GM12878 (cell line): ENCODE data around the gene CNN1. TPM values are rescaled to one million over a fixed set of nuclear protein-coding genes. Genes with fewer than 3 reads are reported as not detected.

ENCODE experiments used
- ATAC-seq: fragments of 200-7000 bp; cut with Tn5 transposase; 3 replicates; pipeline ENCODE4 v1.9.1; 2020; ENCODE audit warnings: mild to moderate bottlenecking, moderate library complexity
- BruUV-seq: library from RNA; stranded (reverse); fragments of 400-500 nt; replicated peaks from 2 replicates; lab custom pipeline; 2021; lab: Mats Ljungman, UMichigan
- CTCF ChIA-PET: fragments of 300-600 bp; sonication (Branson Sonifier 250); formaldehyde crosslinking; extraction: SDS; loops from one replicate; lab custom pipeline; 2021; ENCODE audit warnings: inconsistent platforms; lab: Yijun Ruan, JAX
- POLR2A ChIA-PET: fragments of 350-600 bp; formaldehyde crosslinking; extraction: SDS; loops from one replicate; lab custom pipeline; 2021; ENCODE audit warnings: inconsistent platforms; lab: Charles Lee
- RAD21 ChIA-PET: fragments of 300-600 bp; sonication (Branson Sonifier 250); formaldehyde crosslinking; loops from one replicate; lab custom pipeline; 2023; ENCODE audit warnings: antibody characterized with exemption; ENCODE audit not compliant: unreplicated experiment; lab: Charles Lee
- SMC1A ChIA-PET: fragments of 300-600 bp; sonication (Branson Sonifier 250); formaldehyde crosslinking; loops from one replicate; lab custom pipeline; 2023; ENCODE audit not compliant: unreplicated experiment, uncharacterized antibody; lab: Charles Lee
- DNase-seq: peaks from one replicate; pipeline ENCODE4 v3.0.0-alpha.2; 2011; ENCODE audit warnings: low read depth, low spot score
- FAIRE-seq: peaks from 3 replicates; lab custom pipeline; 2011; peaks lifted over from hg19 to GRCh38; lab: Jason Lieb, UNC
- H2AFZ ChIP-seq: 2 replicates; pipeline ENCODE4 v1.6.0; 2011; ENCODE audit warnings: low read depth, low read length, control low read depth; ENCODE audit not compliant: control insufficient read depth
- H3K27ac ChIP-seq: 2 replicates; pipeline ENCODE4 v1.5.1; 2011; ENCODE audit warnings: control low read depth; ENCODE audit not compliant: control insufficient read depth, insufficient read depth
- H3K27me3 ChIP-seq, 2 experiments: replicated peaks in 1 of 2; 2 replicates each; pipeline versions ENCODE4 v1.6.0 to v1.6.1; 2011; ENCODE audit warnings: low read length in 1 of 2; ENCODE audit not compliant: control insufficient read depth in 2 of 2, insufficient read depth in 2 of 2
- H3K36me3 ChIP-seq, 2 experiments: 2 replicates each; pipeline ENCODE4 v1.5.1; 2011; ENCODE audit warnings: low read length in 1 of 2; ENCODE audit not compliant: control insufficient read depth in 2 of 2, insufficient read depth in 2 of 2
- H3K4me1 ChIP-seq: 2 replicates; pipeline ENCODE4 v1.6.1; 2011; ENCODE audit warnings: mild to moderate bottlenecking, low read length, moderate library complexity, mixed read lengths; ENCODE audit not compliant: control insufficient read depth, insufficient read depth
- H3K4me2 ChIP-seq: 2 replicates; pipeline ENCODE4 v1.6.0; 2011; ENCODE audit warnings: control low read depth; ENCODE audit not compliant: control insufficient read depth, insufficient read depth
- H3K4me3 ChIP-seq: fragments of 200-600 bp; sonication (generic); 2 replicates; pipeline ENCODE4 v1.5.1; 2016
- H3K79me2 ChIP-seq: 2 replicates; pipeline ENCODE4 v1.6.0; 2011; ENCODE audit warnings: low read length; ENCODE audit not compliant: control insufficient read depth, insufficient read depth
- H3K9ac ChIP-seq: 2 replicates; pipeline ENCODE4 v1.8.0; 2011; ENCODE audit warnings: low read length, control low read depth, mixed read lengths; ENCODE audit not compliant: control insufficient read depth, insufficient read depth
- H3K9me3 ChIP-seq: replicated peaks from 3 replicates; pipeline ENCODE4 v1.5.1; 2011; ENCODE audit warnings: mild to moderate bottlenecking, low read length; ENCODE audit not compliant: control insufficient read depth, insufficient read depth
- H4K20me1 ChIP-seq: 2 replicates; pipeline ENCODE4 v1.6.0; 2011; ENCODE audit not compliant: control insufficient read depth, insufficient read depth
- BHLHE40 ChIP-seq, 2 experiments: fragments of 450-650 bp in 1 of 2; IDR thresholded peaks; 2 replicates each; pipeline ENCODE4 v1.6.1; 2011 to 2017; ENCODE audit warnings: low read depth in 2 of 2, borderline replicate concordance in 1 of 2, improper control_type of control experiment in 1 of 2, low read length in 1 of 2, mild to moderate bottlenecking in 1 of 2
- IKZF1 ChIP-seq: fragments of 450-650 bp; conservative IDR thresholded peaks from 2 replicates; pipeline ENCODE4 v1.6.1; 2017; ENCODE audit warnings: antibody characterized with exemption, mild to moderate bottlenecking
- NFIC ChIP-seq: IDR thresholded peaks from 2 replicates; pipeline ENCODE4 v1.6.1; 2012; ENCODE audit warnings: low read depth, mild to moderate bottlenecking, inconsistent platforms, low read length, moderate library complexity
- RAD21 ChIP-seq: IDR thresholded peaks from 2 replicates; pipeline ENCODE4 v1.6.1; 2011; ENCODE audit warnings: mild to moderate bottlenecking, low read depth, low read length, moderate library complexity; ENCODE audit not compliant: insufficient read depth
- RB1 ChIP-seq: fragments of 450-650 bp; formaldehyde crosslinking; IDR thresholded peaks from 2 replicates; pipeline ENCODE4 v1.6.1; 2017; ENCODE audit warnings: mild to moderate bottlenecking, borderline replicate concordance
- RFX5 ChIP-seq: IDR thresholded peaks from 2 replicates; pipeline ENCODE4 v1.6.1; 2011; ENCODE audit warnings: low read depth, low read length, improper control_type of control experiment
- RUNX3 ChIP-seq: IDR thresholded peaks from 2 replicates; pipeline ENCODE4 v1.6.1; 2012; ENCODE audit warnings: low read length, inconsistent platforms
- SMARCA5 ChIP-seq: fragments of 450-650 bp; IDR thresholded peaks from 2 replicates; pipeline ENCODE4 v1.6.1; 2017; ENCODE audit warnings: mild to moderate bottlenecking
- SMC3 ChIP-seq: IDR thresholded peaks from 2 replicates; pipeline ENCODE4 v1.6.1; 2011; ENCODE audit warnings: low read length, improper control_type of control experiment, borderline replicate concordance
- SREBF1 ChIP-seq: IDR thresholded peaks from 2 replicates; pipeline ENCODE4 v1.6.1; 2012; ENCODE audit warnings: mild to moderate bottlenecking, low read length
- SUZ12 ChIP-seq: fragments of 200-600 bp; sonication (generic); IDR thresholded peaks from one replicate; pipeline ENCODE4 v1.6.1; 2018; ENCODE audit warnings: antibody characterized with exemption, mild to moderate bottlenecking; ENCODE audit not compliant: unreplicated experiment
- YY1 ChIP-seq: IDR thresholded peaks from 2 replicates; pipeline ENCODE4 v1.6.1; 2011; ENCODE audit warnings: low read depth, mild to moderate bottlenecking, low read length
- WGBS: methylation state at CpG from one replicate; pipeline ENCODE4 v1.1.6; 2016; ENCODE audit warnings: low lambda C conversion rate; ENCODE audit not compliant: insufficient replicate concordance, insufficient coverage; ENCODE audit errors: missing lambda C conversion rate; 5-methylcytosine and 5-hydroxymethylcytosine counted together
- in situ Hi-C: fragments of 300-500 bp; cut with MboI; formaldehyde crosslinking; loops from 9 replicates; pipeline ENCODE4 v1.14.3; 2018; ENCODE audit warnings: mixed read lengths
- intact Hi-C: fragments of 100-400 bp; cut with micrococcal nuclease; formaldehyde crosslinking; loops from one replicate; pipeline ENCODE4 v1.14.2; 2022; ENCODE audit not compliant: unreplicated experiment
- polyA plus RNA-seq, 11 experiments: library from polyadenylated mRNA; depleted of rRNA in 4 of 11; unstranded in 6 of 11; stranded (reverse) in 5 of 11; fragments of >200 nt; fragmentation: Nextera tagmentation in 4 of 11; fragmentation: Illumina TruSeq in 1 of 11; extraction: Ambion mirVana in 4 of 11; extraction: Trizol in 1 of 11; gene quantifications; 1 replicate in 1 of 11; 2 replicates in 10 of 11; pipeline versions ENCODE4 v1.2.1 to v1.2.3, GENCODE V29; 2011 to 2016; ENCODE audit warnings: inconsistent platforms in 2 of 11, missing spikeins in 2 of 11, low read depth in 1 of 11
- total RNA-seq, 4 experiments: library from RNA; depleted of rRNA in 3 of 4; stranded (reverse); fragments of >200 nt in 3 of 4; fragmentation: Illumina TruSeq in 1 of 4; extraction: Trizol in 1 of 4; gene quantifications; 2 replicates each; pipeline versions ENCODE4 v1.2.1 to v1.2.3, GENCODE V29; 2013 to 2021
- TF ChIP-seq, protein P1 (sequence below): fragments of 450-650 bp; IDR thresholded peaks from 2 replicates; pipeline ENCODE4 v1.6.1; 2018; ENCODE audit warnings: mild to moderate bottlenecking, low read depth, moderate library complexity; ENCODE audit not compliant: partially characterized antibody
- TF ChIP-seq, protein P2 (sequence below): fragments of 450-650 bp; IDR thresholded peaks from 2 replicates; pipeline ENCODE4 v1.6.1; 2017; ENCODE audit warnings: low read depth, mild to moderate bottlenecking, moderate library complexity
- TF ChIP-seq, protein P3 (sequence below): IDR thresholded peaks from 2 replicates; pipeline ENCODE4 v1.6.1; 2011; ENCODE audit warnings: mild to moderate bottlenecking, low read depth, low read length, moderate library complexity; ENCODE audit not compliant: insufficient replicate concordance

Gene CNN1
- total and polyA plus RNA-seq, 10 of the 15 experiments (the other 5 are each of a cell fraction or from before 2014, with no cell fraction given), result 0.03 to 0.58 (median 0.22) TPM; not detected in 1

DNA sequence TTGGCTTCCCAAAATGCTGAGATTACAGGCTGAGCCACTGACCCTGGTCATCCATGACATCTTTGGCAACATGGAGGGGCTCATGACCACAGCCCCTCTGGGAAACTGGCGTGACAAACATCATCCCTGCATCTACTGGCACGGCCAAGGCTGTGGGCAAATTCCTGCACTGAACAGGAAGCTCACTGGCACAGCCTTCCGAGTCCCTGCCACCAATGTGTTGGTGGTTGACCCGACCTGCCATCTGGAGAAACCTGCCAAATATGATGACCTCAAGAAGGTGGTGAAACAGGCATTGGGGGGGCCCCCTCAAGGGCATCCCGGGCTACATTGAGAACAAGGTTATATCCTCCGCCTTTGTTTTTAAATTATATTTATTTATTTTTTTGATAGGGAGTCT lies 47.7 kb downstream of the CNN1 start (continued):
- TF ChIP-seq, protein P1, sequence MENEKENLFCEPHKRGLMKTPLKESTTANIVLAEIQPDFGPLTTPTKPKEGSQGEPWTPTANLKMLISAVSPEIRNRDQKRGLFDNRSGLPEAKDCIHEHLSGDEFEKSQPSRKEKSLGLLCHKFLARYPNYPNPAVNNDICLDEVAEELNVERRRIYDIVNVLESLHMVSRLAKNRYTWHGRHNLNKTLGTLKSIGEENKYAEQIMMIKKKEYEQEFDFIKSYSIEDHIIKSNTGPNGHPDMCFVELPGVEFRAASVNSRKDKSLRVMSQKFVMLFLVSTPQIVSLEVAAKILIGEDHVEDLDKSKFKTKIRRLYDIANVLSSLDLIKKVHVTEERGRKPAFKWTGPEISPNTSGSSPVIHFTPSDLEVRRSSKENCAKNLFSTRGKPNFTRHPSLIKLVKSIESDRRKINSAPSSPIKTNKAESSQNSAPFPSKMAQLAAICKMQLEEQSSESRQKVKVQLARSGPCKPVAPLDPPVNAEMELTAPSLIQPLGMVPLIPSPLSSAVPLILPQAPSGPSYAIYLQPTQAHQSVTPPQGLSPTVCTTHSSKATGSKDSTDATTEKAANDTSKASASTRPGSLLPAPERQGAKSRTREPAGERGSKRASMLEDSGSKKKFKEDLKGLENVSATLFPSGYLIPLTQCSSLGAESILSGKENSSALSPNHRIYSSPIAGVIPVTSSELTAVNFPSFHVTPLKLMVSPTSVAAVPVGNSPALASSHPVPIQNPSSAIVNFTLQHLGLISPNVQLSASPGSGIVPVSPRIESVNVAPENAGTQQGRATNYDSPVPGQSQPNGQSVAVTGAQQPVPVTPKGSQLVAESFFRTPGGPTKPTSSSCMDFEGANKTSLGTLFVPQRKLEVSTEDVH, result no peak
- no peak for TF ChIP-seq SREBF1

DNA sequence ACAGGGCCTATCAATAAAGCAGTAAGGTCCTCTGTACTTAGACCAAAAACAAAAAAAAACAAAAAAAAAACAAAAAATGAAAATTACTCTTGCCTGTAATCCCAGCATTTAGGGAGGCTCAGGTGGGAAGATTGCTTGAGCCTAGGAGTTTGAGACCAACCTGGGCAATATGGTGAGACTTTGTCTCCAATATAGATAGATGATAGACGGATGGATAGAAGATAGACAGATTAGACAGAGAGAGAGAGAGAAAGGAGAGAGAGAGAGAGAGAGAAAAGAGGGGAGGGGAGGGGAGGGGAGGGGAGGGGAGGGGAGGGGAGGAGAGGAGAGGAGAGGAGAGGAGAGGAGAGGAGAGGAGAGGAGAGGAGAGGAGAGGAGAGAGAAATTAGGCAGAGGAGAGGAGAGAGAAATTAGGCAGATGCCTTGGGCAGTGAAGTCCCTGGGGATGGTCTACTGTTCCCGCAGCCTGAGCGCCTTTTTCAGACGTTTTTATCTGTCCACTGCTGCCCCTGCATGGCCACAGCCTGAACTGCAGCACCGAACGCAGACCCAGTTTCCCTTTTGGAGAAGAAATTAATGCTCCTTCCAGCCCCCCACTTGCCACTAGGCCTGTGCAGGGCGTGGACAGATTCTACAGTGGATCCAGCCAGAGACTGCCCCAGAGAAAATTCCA lies 48.8 kb downstream of the CNN1 start:
- 2% methylated on average over 7 of the region's 7 CpGs for WGBS
- no peak for DNase-seq
- Histone ChIP-seq H2AFZ (peak overlapping the region; percentile 58; the same call in 1 of the 2 replicates), H3K4me2 (peak overlapping the region; percentile 14; the same call in 1 of the 2 replicates), H3K27me3 (no peaks in the 10 kb centered on the region), H3K4me1 (peaks cover 26% of the 10 kb centered on the region), H3K9ac (no peak overlapping the region), H3K4me3 (no peak overlapping the region), H3K9me3 (no peaks in the 10 kb centered on the region), H3K27ac (no peak overlapping the region), H3K79me2 (no peaks in the 10 kb centered on the region), H3K36me3 (no peaks in the 10 kb centered on the region), H4K20me1 (no peaks in the 10 kb centered on the region)
- peak; percentile 90 for FAIRE-seq
- RAD21 ChIA-PET, result interaction anchor here (1.7 to 11.4 kb wide), 4 partner anchors 26 to 206 kb away, joined by 4 to 172 read pairs (median 8); partner anchors contain the start of genes ECSIT and ELOF1
- ATAC-seq, result peak; percentile 81
- CTCF ChIA-PET, result interaction anchor here (0.7 to 14.2 kb wide), 8 partner anchors 9 to 210 kb away, joined by 3 to 225 read pairs (median 4); partner anchors contain the start of gene ELOF1
- SMC1A ChIA-PET, result interaction anchor here (0.5 to 12.2 kb wide), 8 partner anchors 18 to 262 kb away, joined by 3 to 215 read pairs (median 5); partner anchors contain the start of genes ECSIT and ELOF1
- in situ Hi-C loops, result loop anchor here (5.0 to 25.0 kb wide), 2 partner anchors 90 to 1575 kb away; partner anchors contain the start of genes IER2 and STX10
- intact Hi-C loops, result loop anchor here (1.0 kb wide), 3 partner anchors 27 to 91 kb away; no protein-coding TSS in a partner anchor
- POLR2A ChIA-PET, result interaction anchor here (0.7 to 7.5 kb wide), 2 partner anchors 26 to 539 kb away, joined by 3 to 94 read pairs; partner anchors contain the start of gene ELOF1
- no TSS peak for BruUV-seq
- TF ChIP-seq, protein P2, sequence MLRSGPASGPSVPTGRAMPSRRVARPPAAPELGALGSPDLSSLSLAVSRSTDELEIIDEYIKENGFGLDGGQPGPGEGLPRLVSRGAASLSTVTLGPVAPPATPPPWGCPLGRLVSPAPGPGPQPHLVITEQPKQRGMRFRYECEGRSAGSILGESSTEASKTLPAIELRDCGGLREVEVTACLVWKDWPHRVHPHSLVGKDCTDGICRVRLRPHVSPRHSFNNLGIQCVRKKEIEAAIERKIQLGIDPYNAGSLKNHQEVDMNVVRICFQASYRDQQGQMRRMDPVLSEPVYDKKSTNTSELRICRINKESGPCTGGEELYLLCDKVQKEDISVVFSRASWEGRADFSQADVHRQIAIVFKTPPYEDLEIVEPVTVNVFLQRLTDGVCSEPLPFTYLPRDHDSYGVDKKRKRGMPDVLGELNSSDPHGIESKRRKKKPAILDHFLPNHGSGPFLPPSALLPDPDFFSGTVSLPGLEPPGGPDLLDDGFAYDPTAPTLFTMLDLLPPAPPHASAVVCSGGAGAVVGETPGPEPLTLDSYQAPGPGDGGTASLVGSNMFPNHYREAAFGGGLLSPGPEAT, result 0 out of 2 replicates have a peak, but pooled peaks have one; percentile 40
- peak; percentile 45; the same call in 1 of the 2 replicates for TF ChIP-seq RB1
- peak; percentile 75 for TF ChIP-seq YY1
- no peak for TF ChIP-seq SUZ12
- TF ChIP-seq, protein P3, sequence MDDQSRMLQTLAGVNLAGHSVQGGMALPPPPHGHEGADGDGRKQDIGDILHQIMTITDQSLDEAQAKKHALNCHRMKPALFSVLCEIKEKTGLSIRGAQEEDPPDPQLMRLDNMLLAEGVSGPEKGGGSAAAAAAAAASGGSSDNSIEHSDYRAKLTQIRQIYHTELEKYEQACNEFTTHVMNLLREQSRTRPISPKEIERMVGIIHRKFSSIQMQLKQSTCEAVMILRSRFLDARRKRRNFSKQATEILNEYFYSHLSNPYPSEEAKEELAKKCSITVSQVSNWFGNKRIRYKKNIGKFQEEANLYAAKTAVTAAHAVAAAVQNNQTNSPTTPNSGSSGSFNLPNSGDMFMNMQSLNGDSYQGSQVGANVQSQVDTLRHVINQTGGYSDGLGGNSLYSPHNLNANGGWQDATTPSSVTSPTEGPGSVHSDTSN, result no peak
- TF ChIP-seq IKZF1, result peak; percentile 25; the same call in 1 of the 2 replicates
- 0 out of 4 replicates have a peak, but pooled peaks of 1 of the 2 experiments have one; percentile 34 for TF ChIP-seq BHLHE40 (IDR thresholded peaks at IDR 0.05; ENCODE audit: borderline replicate concordance in 1 of 2, low read depth in 2 of 2, low read length in 1 of 2)
- peak; percentile 98 for TF ChIP-seq SMC3
- TF ChIP-seq RFX5, result no peak
- no peak for TF ChIP-seq NFIC
- TF ChIP-seq RUNX3, result peak; percentile 57
- peak; percentile 96 for TF ChIP-seq RAD21
- peak; percentile 62; the same call in 1 of the 2 replicates for TF ChIP-seq SMARCA5
